Measurements from ENCODE around the gene CECR2. TPM values are rescaled to one million over a fixed set of nuclear protein-coding genes. Genes with fewer than 3 reads are reported as not detected.

Gene CECR2
- total RNA-seq, 1 donor from 2014 or later, result 1.4 TPM

- DNase-seq (ENCODE audit: low spot score in 2 of 2), result no peak
- no peak overlapping the region for H3K4me3 ChIP-seq
- intact Hi-C loops (cut with DNase I), result no loop called here
- no peaks in the 10 kb centered on the region for H3K9me3 ChIP-seq
- TF ChIP-seq CTCF (IDR thresholded peaks at IDR 0.05), result no peak
- H3K27ac ChIP-seq, result no peak overlapping the region
- no peaks in the 10 kb centered on the region for H3K36me3 ChIP-seq
- no peaks in the 10 kb centered on the region for H3K4me1 ChIP-seq
- H3K27me3 ChIP-seq, result no peaks in the 10 kb centered on the region
Measured at GRCh38 chr22:17477391-17477833, 108.2 kb downstream of the CECR2 start.

DNA sequence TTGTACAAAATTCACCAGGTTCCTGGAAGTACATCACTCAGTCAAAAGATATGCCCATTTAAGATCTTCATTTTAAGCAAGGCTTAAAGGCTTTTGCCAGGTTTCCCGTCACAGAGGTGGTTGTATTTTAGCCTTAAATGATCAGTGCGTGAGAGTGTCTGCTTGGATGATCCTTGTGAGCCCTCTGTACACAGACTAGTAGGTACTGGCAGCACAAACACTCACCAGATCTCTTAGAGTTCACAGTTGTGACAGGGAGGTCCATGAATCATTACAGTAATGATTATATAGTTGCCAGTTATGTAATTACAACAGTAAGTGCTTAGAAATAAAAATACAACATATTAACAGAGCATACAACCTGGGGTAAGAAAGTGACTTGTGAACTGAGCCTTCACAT, 109.9 kb downstream of the CECR2 start:
- H3K9me3 ChIP-seq, result no peaks in the 10 kb centered on the region
- H3K27me3 ChIP-seq, result no peaks in the 10 kb centered on the region
- no peak for DNase-seq (ENCODE audit: low spot score in 2 of 2)
- intact Hi-C loops (cut with DNase I), result no loop called here
- no peak overlapping the region for H3K27ac ChIP-seq
- TF ChIP-seq CTCF (IDR thresholded peaks at IDR 0.05), result no peak
- H3K36me3 ChIP-seq, result no peaks in the 10 kb centered on the region
- H3K4me1 ChIP-seq, result no peaks in the 10 kb centered on the region
- H3K4me3 ChIP-seq, result no peak overlapping the region

DNA sequence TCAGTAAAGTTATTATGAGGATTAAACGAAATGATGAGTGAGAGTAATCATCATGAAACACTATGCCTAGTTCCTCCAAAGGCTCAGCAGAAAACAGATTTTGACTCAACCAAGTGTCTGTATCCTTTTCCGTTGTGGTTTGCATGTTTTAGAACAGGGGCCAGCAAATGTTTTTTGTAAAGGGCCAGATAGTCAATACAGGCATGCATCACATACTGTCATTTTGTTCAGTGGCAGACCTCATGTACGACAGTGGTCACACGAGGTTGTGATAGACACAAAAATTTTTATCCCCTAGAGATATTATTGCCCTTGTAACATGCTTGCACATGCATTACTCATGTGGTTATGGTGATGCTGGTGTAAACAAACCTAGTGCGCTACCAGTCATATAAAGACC, 112.2 kb downstream of the CECR2 start:
- no peaks in the 10 kb centered on the region for H3K27me3 ChIP-seq
- intact Hi-C loops (cut with DNase I), result no loop called here
- H3K9me3 ChIP-seq, result no peaks in the 10 kb centered on the region
- H3K4me1 ChIP-seq, result no peaks in the 10 kb centered on the region
- DNase-seq (ENCODE audit: low spot score in 2 of 2), result no peak
- H3K36me3 ChIP-seq, result no peaks in the 10 kb centered on the region
- no peak overlapping the region for H3K27ac ChIP-seq
- no peak for TF ChIP-seq CTCF (IDR thresholded peaks at IDR 0.05)
- no peak overlapping the region for H3K4me3 ChIP-seq

- DNase-seq (ENCODE audit: low spot score in 2 of 2), result no peak
- TF ChIP-seq CTCF (IDR thresholded peaks at IDR 0.05), result no peak
- intact Hi-C loops (cut with DNase I), result no loop called here
- Histone ChIP-seq H3K27ac (no peak overlapping the region), H3K4me1 (no peaks in the 10 kb centered on the region), H3K9me3 (no peaks in the 10 kb centered on the region), H3K27me3 (no peaks in the 10 kb centered on the region), H3K36me3 (no peaks in the 10 kb centered on the region), H3K4me3 (no peak overlapping the region)
Measured at GRCh38 chr22:17483688-17484372, 114.6 kb downstream of the CECR2 start.

GRCh38 chr22:17484608-17485007, 115.3 kb downstream of the CECR2 start:
- Histone ChIP-seq H3K9me3 (no peaks in the 10 kb centered on the region), H3K27me3 (no peaks in the 10 kb centered on the region), H3K36me3 (no peaks in the 10 kb centered on the region), H3K4me3 (no peak overlapping the region), H3K27ac (no peak overlapping the region), H3K4me1 (no peaks in the 10 kb centered on the region)
- no peak for DNase-seq (ENCODE audit: low spot score in 2 of 2)
- intact Hi-C loops (cut with DNase I), result no loop called here
- no peak for TF ChIP-seq CTCF (IDR thresholded peaks at IDR 0.05)

DNA sequence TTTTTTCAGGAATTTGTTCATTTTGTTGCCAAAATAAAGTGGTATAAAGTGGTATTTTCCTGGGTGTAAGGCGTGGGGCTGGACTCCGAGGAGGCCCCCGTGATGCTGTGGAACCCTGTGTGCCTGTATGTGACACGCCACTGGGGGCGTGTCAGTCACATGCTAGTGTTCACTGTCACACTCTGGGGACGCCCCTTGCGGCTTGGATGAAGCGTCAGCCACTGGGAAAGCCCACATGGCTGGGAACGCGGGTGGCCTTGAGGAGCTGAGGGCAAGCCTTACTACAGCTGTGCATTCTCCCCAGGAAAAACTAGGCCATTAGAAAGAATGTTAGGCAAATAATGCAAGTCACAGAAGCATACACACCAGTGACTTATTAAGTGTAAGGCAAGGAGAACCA, 117.1 kb downstream of the CECR2 start:
- Histone ChIP-seq H3K27me3 (no peaks in the 10 kb centered on the region), H3K27ac (no peak overlapping the region), H3K9me3 (no peaks in the 10 kb centered on the region), H3K4me3 (no peak overlapping the region), H3K36me3 (no peaks in the 10 kb centered on the region), H3K4me1 (no peaks in the 10 kb centered on the region)
- TF ChIP-seq CTCF (IDR thresholded peaks at IDR 0.05), result no peak
- intact Hi-C loops (cut with DNase I), result no loop called here
- DNase-seq (ENCODE audit: low spot score in 2 of 2), result no peak

All from ascending aorta (tissue), 2 donors.